Breast epithelium (tissue), 3 donors: Measurements from ENCODE around the gene KIF21A.

Source experiments
- POLR2A ChIP-seq: fragments of 450-650 bp; IDR thresholded peaks from one replicate; pipeline ENCODE4 v1.6.1; 2016; ENCODE audit warnings: antibody characterized with exemption, mild to moderate bottlenecking, moderate library complexity
- POLR2AphosphoS5 ChIP-seq, 3 donors: sonication (generic); formaldehyde crosslinking; IDR thresholded peaks; one replicate each; pipeline ENCODE4 v1.6.1; 2017; ENCODE audit warnings: antibody characterized with exemption in 3 of 3
- TF ChIP-seq, protein P1 (sequence below), 3 donors: fragments of 450-650 bp; IDR thresholded peaks; one replicate each; pipeline ENCODE4 v1.5.1; 2016 to 2017; ENCODE audit warnings: antibody characterized with exemption in 3 of 3, mild to moderate bottlenecking in 3 of 3, moderate library complexity in 3 of 3

DNA sequence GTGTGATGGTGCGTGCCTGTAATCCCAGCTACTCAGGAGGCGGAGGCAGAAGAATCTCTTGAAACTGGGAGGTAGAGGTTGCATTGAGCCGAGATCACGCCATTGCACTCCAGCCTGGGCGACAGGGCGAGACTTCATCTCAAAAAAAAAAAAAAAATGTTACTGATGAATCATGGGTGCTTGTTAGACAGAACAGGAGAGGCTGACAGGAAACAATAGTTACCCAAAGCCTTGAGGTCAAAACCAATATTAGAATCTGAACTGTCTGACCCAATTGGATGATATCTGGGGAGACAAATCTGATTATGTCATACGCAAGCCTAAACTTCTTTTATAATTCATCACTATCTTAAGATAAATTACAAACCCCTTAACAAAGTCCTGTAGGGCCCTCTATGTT, 40.7 kb upstream of the KIF21A start:
- TF ChIP-seq, protein P1, sequence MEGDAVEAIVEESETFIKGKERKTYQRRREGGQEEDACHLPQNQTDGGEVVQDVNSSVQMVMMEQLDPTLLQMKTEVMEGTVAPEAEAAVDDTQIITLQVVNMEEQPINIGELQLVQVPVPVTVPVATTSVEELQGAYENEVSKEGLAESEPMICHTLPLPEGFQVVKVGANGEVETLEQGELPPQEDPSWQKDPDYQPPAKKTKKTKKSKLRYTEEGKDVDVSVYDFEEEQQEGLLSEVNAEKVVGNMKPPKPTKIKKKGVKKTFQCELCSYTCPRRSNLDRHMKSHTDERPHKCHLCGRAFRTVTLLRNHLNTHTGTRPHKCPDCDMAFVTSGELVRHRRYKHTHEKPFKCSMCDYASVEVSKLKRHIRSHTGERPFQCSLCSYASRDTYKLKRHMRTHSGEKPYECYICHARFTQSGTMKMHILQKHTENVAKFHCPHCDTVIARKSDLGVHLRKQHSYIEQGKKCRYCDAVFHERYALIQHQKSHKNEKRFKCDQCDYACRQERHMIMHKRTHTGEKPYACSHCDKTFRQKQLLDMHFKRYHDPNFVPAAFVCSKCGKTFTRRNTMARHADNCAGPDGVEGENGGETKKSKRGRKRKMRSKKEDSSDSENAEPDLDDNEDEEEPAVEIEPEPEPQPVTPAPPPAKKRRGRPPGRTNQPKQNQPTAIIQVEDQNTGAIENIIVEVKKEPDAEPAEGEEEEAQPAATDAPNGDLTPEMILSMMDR (IDR thresholded peaks at IDR 0.05) = no peak
- TF ChIP-seq POLR2A = no peak
- TF ChIP-seq POLR2AphosphoS5 (IDR thresholded peaks at IDR 0.05) = no peak
